B cell (primary cell): Measurements from ENCODE around the gene EIF4ENIF1. TPM values are rescaled to one million over a fixed set of nuclear protein-coding genes. Genes with fewer than 3 reads are reported as not detected.
A peak's percentile ranks its signal among the peaks of the same experiment; 100 is the strongest.

Experiments used
- ATAC-seq: fragments of 200-7000 bp; cut with Tn5 transposase; one replicate; pipeline ENCODE4 v1.10.0; 2021; ENCODE audit warnings: low read depth, mild to moderate bottlenecking, moderate number of reproducible peaks, moderate library complexity
- CTCF ChIA-PET: fragments of 350-600 bp; sonication (Branson Sonifier 250); formaldehyde crosslinking; loops from one replicate; lab custom pipeline; 2021; ENCODE audit warnings: antibody characterized with exemption, inconsistent platforms; lab: Charles Lee
- POLR2A ChIA-PET: fragments of 350-600 bp; sonication (Branson Sonifier 250); formaldehyde crosslinking; loops from one replicate; lab custom pipeline; 2021; ENCODE audit warnings: antibody characterized with exemption; lab: Charles Lee
- DNase-seq: peaks from one replicate; pipeline ENCODE4 v3.0.0; 2013
- H2AFZ ChIP-seq: 2 replicates; pipeline ENCODE4 v1.6.1; 2012; ENCODE audit warnings: mild to moderate bottlenecking, low read depth, low read length; ENCODE audit not compliant: insufficient read depth, poor library complexity, severe bottlenecking
- H3K27ac ChIP-seq, 2 donors: 1 replicate in 1 of 2; 2 replicates in 1 of 2; pipeline ENCODE4 v1.5.1; 2012 to 2013; ENCODE audit warnings: low read length in 2 of 2, mild to moderate bottlenecking in 2 of 2, moderate library complexity in 1 of 2
- H3K27me3 ChIP-seq, 4 experiments: fragments of 200-600 bp in 1 of 4; sonication (generic) in 1 of 4; replicated peaks in 1 of 4; 1 replicate in 2 of 4; 2 replicates in 2 of 4; pipeline versions ENCODE4 v1.6.1 to v1.7.0; 2013 to 2016; ENCODE audit warnings: low read length in 3 of 4, mild to moderate bottlenecking in 2 of 4, mixed read lengths in 1 of 4, moderate library complexity in 1 of 4; ENCODE audit not compliant: insufficient read depth in 4 of 4, control insufficient read depth in 3 of 4; ENCODE audit errors: control extremely low read depth in 1 of 4
- H3K36me3 ChIP-seq, 2 experiments: replicated peaks in 1 of 2; 1 replicate in 1 of 2; 2 replicates in 1 of 2; pipeline versions ENCODE4 v1.6.1 to v1.7.1; 2013; ENCODE audit warnings: low read length in 1 of 2; ENCODE audit not compliant: insufficient read depth in 2 of 2, control insufficient read depth in 1 of 2; ENCODE audit errors: control extremely low read depth in 1 of 2, extremely low read depth in 1 of 2
- H3K4me1 ChIP-seq, 2 donors: fragments of 200-600 bp in 1 of 2; sonication (generic) in 1 of 2; 1 replicate in 1 of 2; 2 replicates in 1 of 2; pipeline versions ENCODE4 v1.5.1 to v1.6.1; 2013 to 2017; ENCODE audit warnings: low read length in 2 of 2; ENCODE audit not compliant: control insufficient read depth in 2 of 2, insufficient read depth in 2 of 2
- H3K4me2 ChIP-seq: replicated peaks from 2 replicates; pipeline ENCODE3; 2012; ENCODE audit warnings: mild to moderate bottlenecking, low read depth, low read length; ENCODE audit not compliant: poor library complexity, severe bottlenecking
- H3K4me3 ChIP-seq, 5 experiments: fragments of 200-600 bp in 1 of 5; sonication (generic) in 1 of 5; 1 replicate in 3 of 5; 2 replicates in 2 of 5; pipeline versions ENCODE4 v1.5.1 to v1.7.0; 2011 to 2016; ENCODE audit warnings: low read length in 4 of 5, mild to moderate bottlenecking in 4 of 5, low read depth in 2 of 5, control low read depth in 1 of 5, moderate library complexity in 1 of 5; ENCODE audit not compliant: insufficient read depth in 1 of 5; ENCODE audit errors: control extremely low read depth in 1 of 5, extremely low read depth in 1 of 5
- H3K79me2 ChIP-seq: fragments of 200-600 bp; sonication (generic); one replicate; pipeline ENCODE4 v1.6.0; 2016; ENCODE audit warnings: low read length; ENCODE audit not compliant: control insufficient read depth, insufficient read depth
- H3K9ac ChIP-seq: fragments of 200-600 bp; sonication (generic); 2 replicates; pipeline ENCODE4 v1.6.1; 2017; ENCODE audit warnings: mild to moderate bottlenecking, low read length, moderate library complexity
- H3K9me3 ChIP-seq, 3 donors: one replicate each; pipeline versions ENCODE4 v1.6.1 to v1.7.1; 2013; ENCODE audit warnings: low read length in 2 of 3; ENCODE audit not compliant: control insufficient read depth in 2 of 3, insufficient read depth in 1 of 3; ENCODE audit errors: control extremely low read depth in 1 of 3
- H4K20me1 ChIP-seq: 2 replicates; pipeline ENCODE4 v1.6.0; 2012; ENCODE audit warnings: mild to moderate bottlenecking, low read length; ENCODE audit not compliant: insufficient read depth, control insufficient read depth, poor library complexity, severe bottlenecking
- H3K27ac Mint-ChIP-seq: one replicate; pipeline ENCODE4 v1.8.0; 2021; ENCODE audit warnings: mixed read lengths
- H3K27me3 Mint-ChIP-seq: one replicate; pipeline ENCODE4 v1.8.0; 2021; ENCODE audit warnings: mixed read lengths
- H3K4me1 Mint-ChIP-seq: one replicate; pipeline ENCODE4 v1.8.0; 2021; ENCODE audit warnings: mixed read lengths
- H3K4me3 Mint-ChIP-seq: one replicate; pipeline ENCODE4 v1.8.0; 2021; ENCODE audit warnings: mixed read lengths
- H3K9me3 Mint-ChIP-seq: one replicate; pipeline ENCODE4 v1.8.0; 2022; ENCODE audit warnings: mixed read lengths; ENCODE audit not compliant: insufficient read depth
- EZH2 ChIP-seq: IDR thresholded peaks from 2 replicates; pipeline ENCODE4 v1.6.1; 2012; ENCODE audit warnings: borderline replicate concordance, low read depth, mild to moderate bottlenecking, moderate library complexity, low read length; ENCODE audit not compliant: insufficient read depth, poor library complexity, severe bottlenecking
- WGBS: methylation state at CpG from one replicate; pipeline ENCODE4 v1.1.5; 2013; ENCODE audit warnings: missing lambda C conversion rate; ENCODE audit not compliant: insufficient coverage; 5-methylcytosine and 5-hydroxymethylcytosine counted together
- intact Hi-C: fragments of 100-400 bp; cut with micrococcal nuclease; formaldehyde crosslinking; loops from one replicate; pipeline ENCODE4 v1.10.0; 2022
- polyA plus RNA-seq: library from polyadenylated mRNA; depleted of rRNA; stranded (reverse); fragments of >200 nt; gene quantifications from 2 replicates; pipeline ENCODE4 v1.2.3, GENCODE V29; 2012
- total RNA-seq, 2 donors: library from RNA; stranded (reverse); fragments of 120-200 nt in 1 of 2; gene quantifications; 1 replicate in 1 of 2; 2 replicates in 1 of 2; pipeline versions ENCODE4 v1.2.3 to v1.2.4, GENCODE V29; 2013 to 2022
- TF ChIP-seq, protein P1 (sequence below): fragments of 200-600 bp; IDR thresholded peaks from one replicate; pipeline ENCODE4 v1.8.0; 2022; ENCODE audit warnings: antibody characterized with exemption, mild to moderate bottlenecking

The EIF4ENIF1 gene
- total and polyA plus RNA-seq, 2 donors (not counting 1 experiment from before 2014, with no cell fraction given): 29.4 to 58.3 TPM

GRCh38 chr22:31488988-31489617 lies 539 bp downstream of the EIF4ENIF1 start:
- peak; percentile 4 for ATAC-seq
- Histone ChIP-seq H3K27ac (peak overlapping the region; percentile 93 to 99), H3K27me3 (no peaks in the 10 kb centered on the region), H4K20me1 (no peaks in the 10 kb centered on the region), H3K4me1 (peaks cover 23 to 40% of the 10 kb centered on the region in 2 donors), H3K9ac (peak overlapping the region; percentile 94), H3K36me3 (peaks cover 0 to 35% of the 10 kb centered on the region in 2 experiments), H2AFZ (peak overlapping the region; percentile 86), H3K9me3 (no peaks in the 10 kb centered on the region), H3K4me3 (peak overlapping the region; percentile 53 to 100 (median 76)), H3K4me2 (peak overlapping the region; percentile 84), H3K79me2 (peaks cover 39% of the 10 kb centered on the region)
- Mint-ChIP-seq H3K4me3 (peak overlapping the region; percentile 73), H3K4me1 (peaks cover 52% of the 10 kb centered on the region), H3K9me3 (no peaks in the 10 kb centered on the region), H3K27ac (peak overlapping the region; percentile 86), H3K27me3 (no peaks in the 10 kb centered on the region)
- CTCF ChIA-PET: interaction anchor here (1.0 to 2.5 kb wide), 5 partner anchors 13 to 145 kb away, joined by 3 to 10 read pairs (median 3); no protein-coding TSS in a partner anchor
- no peak for DNase-seq
- TF ChIP-seq, protein P1, sequence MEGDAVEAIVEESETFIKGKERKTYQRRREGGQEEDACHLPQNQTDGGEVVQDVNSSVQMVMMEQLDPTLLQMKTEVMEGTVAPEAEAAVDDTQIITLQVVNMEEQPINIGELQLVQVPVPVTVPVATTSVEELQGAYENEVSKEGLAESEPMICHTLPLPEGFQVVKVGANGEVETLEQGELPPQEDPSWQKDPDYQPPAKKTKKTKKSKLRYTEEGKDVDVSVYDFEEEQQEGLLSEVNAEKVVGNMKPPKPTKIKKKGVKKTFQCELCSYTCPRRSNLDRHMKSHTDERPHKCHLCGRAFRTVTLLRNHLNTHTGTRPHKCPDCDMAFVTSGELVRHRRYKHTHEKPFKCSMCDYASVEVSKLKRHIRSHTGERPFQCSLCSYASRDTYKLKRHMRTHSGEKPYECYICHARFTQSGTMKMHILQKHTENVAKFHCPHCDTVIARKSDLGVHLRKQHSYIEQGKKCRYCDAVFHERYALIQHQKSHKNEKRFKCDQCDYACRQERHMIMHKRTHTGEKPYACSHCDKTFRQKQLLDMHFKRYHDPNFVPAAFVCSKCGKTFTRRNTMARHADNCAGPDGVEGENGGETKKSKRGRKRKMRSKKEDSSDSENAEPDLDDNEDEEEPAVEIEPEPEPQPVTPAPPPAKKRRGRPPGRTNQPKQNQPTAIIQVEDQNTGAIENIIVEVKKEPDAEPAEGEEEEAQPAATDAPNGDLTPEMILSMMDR: no peak
- no peak for TF ChIP-seq EZH2
- POLR2A ChIA-PET: interaction anchor here (1.3 kb wide), 1 partner anchor 12 kb away, joined by 9 read pairs; no protein-coding TSS in a partner anchor
- under 1% methylated on average over 61 of the region's 61 CpGs for WGBS
- intact Hi-C loops: loop anchor here (1.0 to 5.0 kb wide), 4 partner anchors 8 to 277 kb away; partner anchors contain the start of genes DRG1 and LIMK2
